ENCODE measurements around the gene ALDH7A1. TPM values are rescaled to one million over a fixed set of nuclear protein-coding genes. Genes with fewer than 3 reads are reported as not detected.

ALDH7A1 gene
- total RNA-seq, 4 donors from 2014 or later, result 35.9 to 89.7 (median 48.2) TPM

DNA sequence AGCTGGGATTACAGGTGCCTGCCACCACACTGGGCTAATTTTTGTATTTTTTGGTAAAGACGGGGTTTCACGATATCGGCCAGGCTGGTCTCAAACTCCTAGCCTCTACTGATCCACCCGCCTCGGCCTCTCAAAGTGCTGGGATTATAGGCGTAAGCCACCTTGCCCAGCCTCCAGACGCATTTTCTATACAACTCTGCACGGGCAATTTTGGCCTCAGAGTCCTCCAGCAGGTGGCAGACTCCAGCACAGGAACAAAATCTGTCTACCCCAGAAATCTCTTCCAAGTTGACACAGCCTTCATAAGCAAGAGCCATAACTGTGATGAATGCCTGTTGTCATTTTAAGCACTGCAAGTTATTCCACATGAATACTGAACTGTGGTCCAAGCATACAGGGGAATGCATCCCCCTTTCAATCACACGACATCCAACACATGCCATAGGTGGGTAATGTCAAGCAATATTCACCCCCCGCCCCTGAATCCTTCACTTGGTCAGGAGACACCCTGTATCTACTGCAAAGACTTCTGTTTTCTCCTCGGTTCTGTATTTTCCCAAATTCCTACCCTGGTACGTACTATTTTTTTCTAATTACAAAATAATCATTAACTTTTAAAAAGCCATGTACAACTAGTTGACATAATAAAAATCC, 50.8 kb downstream of the ALDH7A1 start:
- no peak for DNase-seq
- no peaks in the 10 kb centered on the region for H3K9me3 ChIP-seq

DNA sequence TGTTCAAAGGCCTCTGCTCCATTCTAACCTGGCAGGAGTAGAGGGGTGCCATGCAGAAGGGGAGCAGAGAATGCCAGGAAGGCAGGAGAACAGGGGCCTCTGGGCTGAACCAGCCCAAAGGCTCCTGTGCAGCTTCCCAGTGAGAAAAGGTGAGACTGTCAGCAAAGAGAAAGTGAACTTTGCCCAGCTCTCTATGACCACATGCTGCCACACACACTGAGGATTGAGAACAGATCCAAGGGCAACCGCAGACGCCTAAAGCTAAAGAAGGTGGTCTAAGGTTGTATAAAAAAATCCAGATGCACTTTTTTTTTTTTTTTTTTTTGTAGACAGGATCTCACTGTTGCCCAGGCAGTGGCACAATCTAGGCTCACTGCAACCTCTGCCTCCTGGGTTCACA, 51.4 kb downstream of the ALDH7A1 start:
- DNase-seq, result no peak
- Histone ChIP-seq H3K27me3 (no peaks in the 10 kb centered on the region), H3K4me1 (peaks cover 0 to 7% (median 4%) of the 10 kb centered on the region in 3 donors), H3K4me3 (no peak overlapping the region), H3K36me3 (peaks cover 0 to 57% (median 4%) of the 10 kb centered on the region in 3 donors), H3K27ac (no peak overlapping the region), H3K9me3 (no peaks in the 10 kb centered on the region)
- intact Hi-C loops (cut with DNase I), result no loop called here
- TF ChIP-seq, protein P1, sequence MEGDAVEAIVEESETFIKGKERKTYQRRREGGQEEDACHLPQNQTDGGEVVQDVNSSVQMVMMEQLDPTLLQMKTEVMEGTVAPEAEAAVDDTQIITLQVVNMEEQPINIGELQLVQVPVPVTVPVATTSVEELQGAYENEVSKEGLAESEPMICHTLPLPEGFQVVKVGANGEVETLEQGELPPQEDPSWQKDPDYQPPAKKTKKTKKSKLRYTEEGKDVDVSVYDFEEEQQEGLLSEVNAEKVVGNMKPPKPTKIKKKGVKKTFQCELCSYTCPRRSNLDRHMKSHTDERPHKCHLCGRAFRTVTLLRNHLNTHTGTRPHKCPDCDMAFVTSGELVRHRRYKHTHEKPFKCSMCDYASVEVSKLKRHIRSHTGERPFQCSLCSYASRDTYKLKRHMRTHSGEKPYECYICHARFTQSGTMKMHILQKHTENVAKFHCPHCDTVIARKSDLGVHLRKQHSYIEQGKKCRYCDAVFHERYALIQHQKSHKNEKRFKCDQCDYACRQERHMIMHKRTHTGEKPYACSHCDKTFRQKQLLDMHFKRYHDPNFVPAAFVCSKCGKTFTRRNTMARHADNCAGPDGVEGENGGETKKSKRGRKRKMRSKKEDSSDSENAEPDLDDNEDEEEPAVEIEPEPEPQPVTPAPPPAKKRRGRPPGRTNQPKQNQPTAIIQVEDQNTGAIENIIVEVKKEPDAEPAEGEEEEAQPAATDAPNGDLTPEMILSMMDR (IDR thresholded peaks at IDR 0.05), result no peak
- 92 to 93% methylated on average over 2 of the region's 2 CpGs for WGBS, 2 donors

More for the DNA sequence above, 50.8 kb downstream of the ALDH7A1 start:
- Histone ChIP-seq H3K27ac (no peak overlapping the region), H3K27me3 (no peaks in the 10 kb centered on the region), H3K4me1 (peaks cover 0 to 2% (median 0%) of the 10 kb centered on the region in 3 donors), H3K4me3 (no peak overlapping the region), H3K36me3 (peaks cover 0 to 62% (median 4%) of the 10 kb centered on the region in 3 donors)
- TF ChIP-seq, protein P1 (IDR thresholded peaks at IDR 0.05), result peak in 5 of 6 experiments; percentile 31 to 61 (median 45)
- no peak for TF ChIP-seq POLR2A (IDR thresholded peaks at IDR 0.05)
- intact Hi-C loops (cut with DNase I), result no loop called here
- WGBS, 2 donors, result 75 to 80% methylated on average over 11 of the region's 12 CpGs

DNA sequence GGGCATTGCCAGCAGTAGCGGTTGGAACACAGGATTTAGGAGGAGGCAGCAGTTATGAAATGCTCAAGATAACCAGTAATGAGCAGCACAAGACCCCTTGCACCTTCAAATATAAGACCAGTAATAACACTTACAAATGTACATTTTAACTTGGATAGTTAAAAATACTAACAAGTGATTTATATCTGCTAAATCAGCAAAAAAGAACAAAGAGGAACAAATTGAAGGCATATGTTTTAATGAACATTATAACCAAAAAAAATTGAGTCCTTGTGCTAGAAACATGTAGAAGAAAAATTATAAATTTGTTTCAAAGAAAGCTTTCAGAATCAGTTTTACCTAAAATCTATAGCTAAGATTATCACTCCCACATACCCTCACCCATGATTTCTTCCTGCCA, 52.0 kb downstream of the ALDH7A1 start:
- TF ChIP-seq POLR2A (IDR thresholded peaks at IDR 0.05), result no peak
- TF ChIP-seq, protein P1 (IDR thresholded peaks at IDR 0.05), result no peak
- Histone ChIP-seq H3K27me3 (no peaks in the 10 kb centered on the region), H3K36me3 (peaks cover 0 to 50% (median 4%) of the 10 kb centered on the region in 3 donors), H3K4me3 (no peak overlapping the region), H3K4me1 (peaks cover 0 to 8% (median 5%) of the 10 kb centered on the region in 3 donors), H3K9me3 (no peaks in the 10 kb centered on the region), H3K27ac (no peak overlapping the region)
- intact Hi-C loops (cut with DNase I), result no loop called here
- 100% methylated on average over 1 of the region's 1 CpG for WGBS, 2 donors
- DNase-seq, result no peak

DNA sequence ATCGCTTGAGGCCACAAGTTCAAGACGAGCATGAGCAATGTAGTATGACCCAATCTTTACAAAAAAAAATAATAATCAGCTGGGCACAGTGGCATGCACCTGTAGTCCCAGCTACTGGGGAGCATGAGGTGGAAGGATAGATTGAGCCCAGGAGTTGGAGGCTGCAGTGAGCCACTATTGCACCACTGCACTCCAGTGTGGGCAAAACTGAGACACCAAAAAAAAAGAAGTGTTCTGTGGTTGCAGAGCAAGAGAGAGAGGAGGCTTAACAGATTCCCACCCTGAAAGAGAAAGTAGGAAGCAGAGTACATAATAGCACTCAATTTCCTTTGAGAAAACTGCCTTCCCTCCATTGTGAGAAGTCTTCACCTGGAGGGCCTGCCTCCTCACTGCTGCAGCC, 52.6 kb downstream of the ALDH7A1 start:
- Histone ChIP-seq H3K27ac (no peak overlapping the region), H3K27me3 (no peaks in the 10 kb centered on the region), H3K4me3 (no peak overlapping the region), H3K36me3 (peaks cover 0 to 44% (median 4%) of the 10 kb centered on the region in 3 donors), H3K9me3 (no peaks in the 10 kb centered on the region), H3K4me1 (peaks cover 0 to 8% (median 5%) of the 10 kb centered on the region in 3 donors)
- 50 to 68% methylated on average over 2 of the region's 2 CpGs for WGBS, 2 donors
- no peak for DNase-seq
- no peak for TF ChIP-seq POLR2A (IDR thresholded peaks at IDR 0.05)
- TF ChIP-seq, protein P1 (IDR thresholded peaks at IDR 0.05), result no peak
- intact Hi-C loops (cut with DNase I), result no loop called here

DNA sequence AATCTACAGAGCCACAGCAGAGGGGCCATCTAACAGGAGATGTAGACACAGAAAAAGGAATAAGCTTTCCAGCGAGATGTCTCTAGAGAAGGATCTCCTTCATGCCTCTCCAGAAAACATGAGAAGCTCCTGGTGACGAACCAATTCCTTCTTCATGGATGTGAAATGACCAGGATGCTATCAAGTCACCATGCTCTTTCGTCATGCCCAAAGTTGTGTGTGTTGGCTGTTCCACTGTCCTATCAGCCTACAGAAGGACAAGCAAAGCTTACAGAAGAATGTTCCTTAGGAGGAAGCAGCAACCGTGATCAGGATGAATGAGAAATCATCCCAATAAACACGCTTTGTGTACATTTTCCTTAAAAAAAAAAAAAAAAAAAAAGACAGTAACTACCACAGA, 54.4 kb downstream of the ALDH7A1 start:
- Histone ChIP-seq H3K27me3 (no peaks in the 10 kb centered on the region), H3K27ac (no peak overlapping the region), H3K4me1 (peaks cover 0 to 17% (median 14%) of the 10 kb centered on the region in 3 donors), H3K36me3 (peaks cover 0 to 26% (median 0%) of the 10 kb centered on the region in 3 donors), H3K4me3 (no peak overlapping the region), H3K9me3 (no peaks in the 10 kb centered on the region)
- DNase-seq, result no peak
- WGBS, 2 donors, result 54 to 78% methylated on average over 5 of the region's 5 CpGs
- TF ChIP-seq POLR2A (IDR thresholded peaks at IDR 0.05), result no peak
- TF ChIP-seq, protein P1 (IDR thresholded peaks at IDR 0.05), result no peak
- intact Hi-C loops (cut with DNase I), result no loop called here
